Prostate gland (tissue), 2 donors: ENCODE data around the gene RPUSD4. TPM values are rescaled to one million over a fixed set of nuclear protein-coding genes. Genes with fewer than 3 reads are reported as not detected.

Source experiments
- DNase-seq: peaks from one replicate; pipeline ENCODE4 v3.0.0-alpha.2; 2019; ENCODE audit warnings: low spot score
- H3K27ac ChIP-seq, 2 donors: fragments of 200-600 bp; sonication (generic); 2 replicates each; pipeline ENCODE4 v1.5.1; 2017 to 2019
- H3K27me3 ChIP-seq: fragments of 200-600 bp; sonication (generic); replicated peaks from 2 replicates; pipeline ENCODE4 v1.5.1; 2019; ENCODE audit not compliant: insufficient read depth
- H3K36me3 ChIP-seq, 2 donors: fragments of 200-600 bp; sonication (generic); 1 replicate in 1 of 2; 2 replicates in 1 of 2; pipeline versions ENCODE4 v1.5.1 to v1.8.1; 2017 to 2019
- H3K4me1 ChIP-seq: fragments of 200-600 bp; sonication (generic); replicated peaks from 2 replicates; pipeline ENCODE4 v1.5.1; 2019
- H3K4me3 ChIP-seq, 2 donors: fragments of 200-600 bp; sonication (generic); 2 replicates each; pipeline ENCODE4 v1.5.1; 2017 to 2019
- H3K9me3 ChIP-seq: fragments of 200-600 bp; sonication (generic); 2 replicates; pipeline ENCODE4 v1.5.1; 2017
- CTCF ChIP-seq, 4 experiments: fragments of 200-600 bp in 2 of 4; fragments of 450-650 bp in 2 of 4; sonication (generic) in 2 of 4; IDR thresholded peaks; 1 replicate in 3 of 4; 2 replicates in 1 of 4; pipeline ENCODE4 v1.5.1; 2016 to 2019; ENCODE audit warnings: antibody characterized with exemption in 4 of 4, mild to moderate bottlenecking in 2 of 4, moderate library complexity in 2 of 4
- POLR2A ChIP-seq: fragments of 450-650 bp; IDR thresholded peaks from one replicate; pipeline ENCODE4 v1.6.1; 2016; ENCODE audit warnings: antibody characterized with exemption, mild to moderate bottlenecking
- POLR2AphosphoS5 ChIP-seq: sonication (generic); formaldehyde crosslinking; IDR thresholded peaks from one replicate; pipeline ENCODE4 v1.6.1; 2017; ENCODE audit warnings: antibody characterized with exemption
- WGBS: methylation state at CpG from one replicate; pipeline ENCODE4 v1.1.5; 2018; 5-methylcytosine and 5-hydroxymethylcytosine counted together
- intact Hi-C: fragments of 100-400 bp; cut with DNase I; formaldehyde crosslinking; loops from one replicate; pipeline ENCODE4 v1.14.2; 2022
- total RNA-seq, 2 donors: library from RNA; depleted of rRNA; stranded (reverse); fragments of >200 nt; gene quantifications; one replicate each; pipeline ENCODE4 v1.1.0, GENCODE V29; 2016

The RPUSD4 gene
- total RNA-seq, 2 donors from 2014 or later = 13.0 to 29.7 TPM

- Histone ChIP-seq H3K27ac (no peak overlapping the region), H3K36me3 (no peaks in the 10 kb centered on the region), H3K27me3 (no peaks in the 10 kb centered on the region), H3K4me1 (no peaks in the 10 kb centered on the region), H3K4me3 (no peak overlapping the region), H3K9me3 (no peaks in the 10 kb centered on the region)
- intact Hi-C loops = no loop called here
- no peak for TF ChIP-seq POLR2A
- no peak for TF ChIP-seq POLR2AphosphoS5
- no peak for TF ChIP-seq CTCF (IDR thresholded peaks at IDR 0.05)
- 90% methylated on average over 8 of the region's 8 CpGs for WGBS
- no peak for DNase-seq
Measured at GRCh38 chr11:126156814-126157213, 54.6 kb downstream of the RPUSD4 start.

- no peaks in the 10 kb centered on the region for H3K4me1 ChIP-seq
- H3K4me3 ChIP-seq = no peak overlapping the region
- 91% methylated on average over 28 of the region's 28 CpGs for WGBS
- intact Hi-C loops = no loop called here
- TF ChIP-seq CTCF (IDR thresholded peaks at IDR 0.05) = no peak
- no peak for TF ChIP-seq POLR2A
- TF ChIP-seq POLR2AphosphoS5 = no peak
- H3K27me3 ChIP-seq = no peaks in the 10 kb centered on the region
- H3K27ac ChIP-seq = no peak overlapping the region
- H3K36me3 ChIP-seq = no peaks in the 10 kb centered on the region
- DNase-seq = no peak
- no peaks in the 10 kb centered on the region for H3K9me3 ChIP-seq
Measured at GRCh38 chr11:126155402-126156187, 55.9 kb downstream of the RPUSD4 start.

GRCh38 chr11:126154691-126155090 is 56.8 kb downstream of the RPUSD4 start:
- Histone ChIP-seq H3K9me3 (no peaks in the 10 kb centered on the region), H3K27ac (no peak overlapping the region), H3K27me3 (no peaks in the 10 kb centered on the region), H3K4me1 (no peaks in the 10 kb centered on the region), H3K4me3 (no peak overlapping the region), H3K36me3 (no peaks in the 10 kb centered on the region)
- no peak for DNase-seq
- TF ChIP-seq POLR2A (no peak), POLR2AphosphoS5 (no peak), CTCF (IDR thresholded peaks at IDR 0.05) (no peak)
- WGBS = 88% methylated on average over 7 of the region's 7 CpGs
- intact Hi-C loops = no loop called here

GRCh38 chr11:126153972-126154371 is 57.5 kb downstream of the RPUSD4 start:
- Histone ChIP-seq H3K36me3 (no peaks in the 10 kb centered on the region), H3K4me3 (no peak overlapping the region), H3K27me3 (no peaks in the 10 kb centered on the region), H3K4me1 (no peaks in the 10 kb centered on the region), H3K9me3 (no peaks in the 10 kb centered on the region), H3K27ac (no peak overlapping the region)
- 54% methylated on average over 6 of the region's 6 CpGs for WGBS
- DNase-seq = no peak
- no peak for TF ChIP-seq CTCF (IDR thresholded peaks at IDR 0.05)
- no peak for TF ChIP-seq POLR2AphosphoS5
- intact Hi-C loops = no loop called here

GRCh38 chr11:126153006-126153405 is 58.4 kb downstream of the RPUSD4 start:
- Histone ChIP-seq H3K4me1 (no peaks in the 10 kb centered on the region), H3K36me3 (no peaks in the 10 kb centered on the region), H3K9me3 (no peaks in the 10 kb centered on the region), H3K27me3 (no peaks in the 10 kb centered on the region), H3K27ac (no peak overlapping the region), H3K4me3 (no peak overlapping the region)
- TF ChIP-seq POLR2AphosphoS5 = no peak
- no peak for TF ChIP-seq POLR2A
- TF ChIP-seq CTCF (IDR thresholded peaks at IDR 0.05) = no peak
- no peak for DNase-seq
- intact Hi-C loops = no loop called here
- 81% methylated on average over 4 of the region's 4 CpGs for WGBS
